GM18517 (cell line): ENCODE measurements around the gene PAQR5.
A peak's percentile ranks its signal among the peaks of the same experiment; 100 is the strongest.

Experiments used
- ATAC-seq: cut with Tn5 transposase; IDR thresholded peaks from one replicate; pipeline ENCODE4 v1.9.1; 2021; ENCODE audit warnings: mild to moderate bottlenecking, moderate library complexity; ENCODE audit not compliant: unreplicated experiment

The PAQR5 gene

GRCh38 chr15:69389426-69389825 is 90.7 kb downstream of the PAQR5 start:
- no peak for ATAC-seq

GRCh38 chr15:69390575-69390974 is 91.9 kb downstream of the PAQR5 start:
- no peak for ATAC-seq

GRCh38 chr15:69391046-69391757 is 92.5 kb downstream of the PAQR5 start:
- no peak for ATAC-seq

GRCh38 chr15:69392352-69392751 is 93.6 kb downstream of the PAQR5 start:
- no peak for ATAC-seq

- no peak for ATAC-seq
Measured at GRCh38 chr15:69393831-69394491, 95.2 kb downstream of the PAQR5 start.

- ATAC-seq: no peak
Measured at GRCh38 chr15:69394556-69395282, 96.0 kb downstream of the PAQR5 start.

GRCh38 chr15:69395460-69395859 is 96.7 kb downstream of the PAQR5 start:
- no peak for ATAC-seq

- ATAC-seq: no peak
Measured at GRCh38 chr15:69395991-69396390, 97.3 kb downstream of the PAQR5 start.

GRCh38 chr15:69398491-69398891 is 99.8 kb downstream of the PAQR5 start:
- no peak for ATAC-seq

- ATAC-seq: no peak
Measured at GRCh38 chr15:69400850-69401249, 102.1 kb downstream of the PAQR5 start.

- no peak for ATAC-seq
Measured at GRCh38 chr15:69402816-69403215, 104.1 kb downstream of the PAQR5 start.

- ATAC-seq: no peak
Measured at GRCh38 chr15:69403594-69403993, 104.9 kb downstream of the PAQR5 start.

- no peak for ATAC-seq
Measured at GRCh38 chr15:69405110-69405509, 106.4 kb downstream of the PAQR5 start.

- ATAC-seq: no peak
Measured at GRCh38 chr15:69407719-69408400, 109.1 kb downstream of the PAQR5 start.

GRCh38 chr15:69408841-69409240 is 110.1 kb downstream of the PAQR5 start:
- ATAC-seq: no peak

- ATAC-seq: no peak
Measured at GRCh38 chr15:69410248-69410874, 111.6 kb downstream of the PAQR5 start.

- ATAC-seq: no peak
Measured at GRCh38 chr15:69412274-69412673, 113.6 kb downstream of the PAQR5 start.

- ATAC-seq: no peak
Measured at GRCh38 chr15:69412701-69413100, 114.0 kb downstream of the PAQR5 start.

GRCh38 chr15:69413822-69414700 is 115.3 kb downstream of the PAQR5 start, which contains the start of gene KIF23:
TSS of gene KIF23 (plus strand) at chr15:69414349. CDS start at chr15:69414466, 117 bp downstream.
- peak; percentile 82 for ATAC-seq

GRCh38 chr15:69414701-69415167 is 116.0 kb downstream of the PAQR5 start:
- peak; percentile 31 for ATAC-seq
